SKM-1 treated with dmso at 0.1 percent for 144 hours (cell line): ENCODE data around the gene PRRT4.

Experiments
- DNase-seq: peaks from one replicate; lab custom pipeline; 2025; ENCODE audit not compliant: unreplicated experiment; lab: John Stamatoyannopoulos, UW

PRRT4 gene

DNA sequence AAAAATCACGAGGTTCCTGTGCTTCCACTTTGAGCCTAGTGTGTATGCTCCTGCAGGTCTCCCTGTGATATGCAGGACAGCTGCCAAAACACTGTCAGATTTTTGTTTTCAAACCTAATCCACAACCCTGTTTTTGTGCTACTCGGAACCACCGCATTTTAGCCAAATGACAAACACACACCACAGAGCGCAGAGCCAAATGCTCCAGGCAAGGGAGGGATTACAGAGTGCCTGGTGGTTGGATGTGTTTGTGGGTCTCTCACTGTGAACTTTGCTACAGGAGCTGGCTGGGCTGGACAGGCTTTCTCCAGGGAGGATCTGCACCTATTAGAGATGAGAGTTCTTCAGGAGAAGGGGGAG is 12.0 kb downstream of the PRRT4 start:
- DNase-seq: no peak

DNA sequence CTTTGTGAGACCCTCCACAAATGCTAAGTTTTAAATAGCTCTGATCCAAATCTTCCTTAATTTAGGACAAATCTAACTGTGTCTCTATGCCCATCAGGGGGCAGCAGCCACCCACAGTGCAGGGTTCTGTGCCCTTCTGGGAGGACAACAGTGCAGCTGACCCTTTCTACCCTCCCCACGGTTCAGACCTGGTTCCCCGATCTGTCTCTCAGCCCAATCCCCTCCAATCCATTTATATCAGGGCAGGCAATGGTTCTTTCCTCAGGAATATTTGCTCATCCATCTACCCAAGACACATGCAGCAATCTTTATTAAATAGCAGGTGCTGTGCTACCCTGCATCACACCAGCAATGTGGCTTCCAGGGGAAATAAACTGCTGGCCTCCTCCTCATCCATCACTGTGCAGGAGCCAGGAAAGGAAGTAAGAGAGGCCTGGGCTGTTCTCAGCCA is 13.8 kb downstream of the PRRT4 start:
- peak; percentile 56 for DNase-seq

DNA sequence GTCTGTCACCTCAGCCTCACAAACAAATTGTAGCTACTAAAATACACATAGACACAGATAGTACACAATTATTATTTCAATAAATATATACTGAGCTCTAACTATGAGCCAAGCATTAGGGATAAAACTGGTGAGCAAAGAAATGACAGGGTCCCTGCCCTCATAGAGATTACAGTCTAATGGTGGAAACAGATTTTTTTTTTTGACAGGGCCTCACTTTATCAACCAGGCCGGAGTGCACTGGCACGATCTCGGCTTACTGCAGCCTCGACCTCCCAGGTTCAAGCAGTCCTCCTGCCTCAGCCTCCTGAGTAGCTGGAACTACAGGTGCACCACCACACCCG is 17.1 kb downstream of the PRRT4 start:
- no peak for DNase-seq

GRCh38 chr7:128343554-128344430 is 17.7 kb downstream of the PRRT4 start, which contains the start of gene RBM28:
Gene RBM28 (minus strand): TSS chr7:128343908. CDS start chr7:128343793, 115 bp downstream.
- DNase-seq: peak; percentile 90

- DNase-seq: no peak
Measured at GRCh38 chr7:128341733-128342132, 19.8 kb downstream of the PRRT4 start.

- DNase-seq: no peak
Measured at GRCh38 chr7:128335730-128336129, 25.8 kb downstream of the PRRT4 start.

- no peak for DNase-seq
Measured at GRCh38 chr7:128324368-128324680, 37.2 kb downstream of the PRRT4 start.

- DNase-seq: no peak
Measured at GRCh38 chr7:128323459-128324367, 37.8 kb downstream of the PRRT4 start.

DNA sequence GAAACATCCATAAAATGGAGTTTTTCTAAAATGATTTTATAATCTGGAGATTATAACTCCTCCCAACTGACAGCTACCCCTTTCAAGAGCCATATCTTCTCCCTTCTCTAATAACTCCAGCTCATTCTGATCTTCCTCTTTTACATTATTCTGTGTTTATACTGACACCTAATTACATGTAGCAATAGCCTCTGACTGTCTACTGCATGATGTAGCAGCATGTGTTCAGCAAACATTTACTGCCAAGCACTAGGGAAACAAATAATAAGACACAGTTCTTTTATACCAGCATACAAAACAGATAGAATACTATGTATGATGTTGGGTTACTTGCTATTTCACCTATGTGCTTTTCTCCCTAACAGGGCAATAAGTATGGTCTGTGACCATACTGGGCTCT is 38.5 kb downstream of the PRRT4 start:
- no peak for DNase-seq

DNA sequence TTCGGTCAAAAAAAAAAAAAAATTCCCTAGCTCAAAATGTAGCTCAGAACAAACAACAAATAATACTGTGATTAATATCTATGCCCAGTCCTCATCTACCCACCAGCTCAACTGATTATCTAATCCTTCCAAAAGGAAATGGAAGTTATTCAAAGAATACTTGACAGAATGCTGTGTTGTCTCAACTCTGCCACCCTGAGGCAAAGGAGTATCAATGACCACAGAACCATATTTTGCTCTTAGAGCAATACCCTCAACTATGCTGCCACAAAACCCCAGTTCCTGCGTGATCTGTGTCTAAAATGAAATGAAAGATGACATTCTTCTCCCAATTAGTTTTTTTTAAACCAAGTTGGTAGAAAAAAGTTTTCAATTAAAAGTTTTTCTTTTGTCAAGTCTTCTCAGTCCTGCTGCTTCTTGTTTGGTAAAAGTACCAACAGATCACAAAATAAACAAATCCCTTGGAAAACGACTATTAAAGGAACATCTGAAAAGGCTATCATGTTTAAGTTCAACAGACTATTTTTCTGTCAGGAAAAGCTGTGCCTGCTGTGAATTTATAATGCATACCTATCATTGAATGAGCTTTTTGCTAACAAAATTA is 39.3 kb downstream of the PRRT4 start:
- DNase-seq: no peak

- no peak for DNase-seq
Measured at GRCh38 chr7:128321044-128321422, 40.5 kb downstream of the PRRT4 start.

DNA sequence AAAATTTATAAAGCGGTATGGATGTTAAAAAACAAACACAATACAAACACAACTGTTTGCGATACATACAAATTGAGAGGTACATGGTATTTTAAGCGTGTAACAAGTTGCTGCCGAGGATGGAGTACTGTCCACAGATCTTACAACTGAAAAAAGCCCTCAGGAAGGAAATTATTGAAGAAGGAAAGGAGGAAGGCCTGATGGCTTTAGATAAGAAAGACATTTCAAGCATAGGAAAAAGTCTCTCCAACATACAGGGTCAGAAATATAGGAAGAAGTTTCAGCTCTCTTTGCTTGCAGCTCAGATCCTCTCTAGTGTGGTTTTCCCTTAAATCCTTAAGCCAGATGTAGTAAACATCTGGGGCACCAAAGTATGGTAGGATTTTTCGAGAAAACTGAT is 42.8 kb downstream of the PRRT4 start:
- DNase-seq: no peak

GRCh38 chr7:128311013-128311412 is 50.5 kb downstream of the PRRT4 start:
- DNase-seq: no peak

GRCh38 chr7:128310499-128310898 is 51.0 kb downstream of the PRRT4 start:
- DNase-seq: no peak

DNA sequence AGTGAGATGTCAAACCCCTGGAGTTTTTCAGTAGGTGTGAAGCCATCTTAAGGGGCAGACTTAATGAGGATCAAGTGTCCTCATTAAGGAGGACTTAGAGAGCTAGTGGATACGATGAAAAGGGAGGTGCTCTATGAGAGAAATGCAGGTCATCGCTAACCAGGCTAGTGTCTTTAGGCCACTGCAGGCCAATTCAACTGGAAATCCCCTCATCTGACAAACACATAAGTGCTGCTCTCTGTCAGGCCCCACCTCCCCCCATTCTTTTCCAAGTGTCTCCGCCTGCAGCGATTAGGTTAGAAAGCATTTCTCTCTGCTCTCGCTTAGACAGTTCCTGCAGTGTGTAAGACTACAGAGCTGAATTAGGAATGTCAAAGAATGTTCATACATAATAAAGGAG is 51.5 kb downstream of the PRRT4 start:
- DNase-seq: no peak

- DNase-seq: no peak
Measured at GRCh38 chr7:128309124-128309523, 52.4 kb downstream of the PRRT4 start.

- no peak for DNase-seq
Measured at GRCh38 chr7:128307061-128307460, 54.4 kb downstream of the PRRT4 start.

GRCh38 chr7:128304212-128304611 is 57.3 kb downstream of the PRRT4 start:
- no peak for DNase-seq

DNA sequence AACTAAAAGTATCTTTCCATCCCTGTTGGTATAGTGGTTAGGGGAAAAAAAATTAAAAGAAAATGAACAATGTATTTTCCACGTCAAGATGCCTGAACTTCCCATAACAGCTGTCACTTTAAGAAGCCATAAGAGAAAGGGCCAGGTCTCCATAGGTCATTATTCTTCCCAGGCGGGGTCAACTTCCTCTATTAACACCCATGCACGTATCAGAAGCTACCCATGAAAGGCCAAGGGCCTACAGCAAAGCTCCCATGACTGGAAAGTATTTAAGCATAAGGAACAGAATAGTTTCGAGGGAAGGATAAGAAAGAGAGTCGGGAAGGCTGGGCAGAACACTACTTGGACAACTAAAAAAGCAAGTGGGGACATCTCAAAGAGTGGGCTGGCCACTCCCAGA is 57.8 kb downstream of the PRRT4 start:
- no peak for DNase-seq

GRCh38 chr7:128303133-128303532 is 58.4 kb downstream of the PRRT4 start:
- DNase-seq: no peak

- DNase-seq: no peak
Measured at GRCh38 chr7:128302139-128302538, 59.4 kb downstream of the PRRT4 start.
